Karpas-422 (cell line): Measurements from ENCODE around the gene NLRP6. TPM values are rescaled to one million over a fixed set of nuclear protein-coding genes. Genes with fewer than 3 reads are reported as not detected.
"Not testable (repeated sequence)": the region's sequence is repeated elsewhere in the genome, so short reads cannot be mapped to it uniquely, and the experiment has no call there.

Experiments
- DNase-seq: peaks from one replicate; pipeline ENCODE4 v3.0.0-alpha.2; 2015
- H2AFZ ChIP-seq: fragments of 200-600 bp; sonication (generic); 2 replicates; pipeline ENCODE4 v1.6.1; 2014; ENCODE audit warnings: antibody characterized with exemption, low read length, mixed read lengths
- H3K27ac ChIP-seq: fragments of 200-600 bp; sonication (generic); 2 replicates; pipeline ENCODE4 v1.5.1; 2014; ENCODE audit warnings: mild to moderate bottlenecking, low read length, moderate library complexity
- H3K27me3 ChIP-seq: fragments of 200-600 bp; sonication (generic); 2 replicates; pipeline ENCODE4 v1.6.1; 2014; ENCODE audit warnings: low read length, mixed read lengths
- H3K36me3 ChIP-seq: fragments of 200-600 bp; sonication (generic); 2 replicates; pipeline ENCODE4 v1.6.1; 2014; ENCODE audit warnings: low read length, mixed read lengths; ENCODE audit not compliant: insufficient read depth
- H3K4me1 ChIP-seq: fragments of 200-600 bp; sonication (generic); 2 replicates; pipeline ENCODE4 v1.6.1; 2014; ENCODE audit warnings: mild to moderate bottlenecking, low read length, mixed read lengths
- H3K4me2 ChIP-seq: fragments of 200-600 bp; sonication (generic); 2 replicates; pipeline ENCODE4 v1.6.1; 2014; ENCODE audit warnings: low read length, low read depth, mild to moderate bottlenecking; ENCODE audit not compliant: poor library complexity, severe bottlenecking
- H3K4me3 ChIP-seq: fragments of 200-600 bp; sonication (generic); 2 replicates; pipeline ENCODE4 v1.5.1; 2014; ENCODE audit warnings: mild to moderate bottlenecking, antibody characterized with exemption, low read length, mixed read lengths
- H3K79me2 ChIP-seq: fragments of 200-600 bp; sonication (generic); 2 replicates; pipeline ENCODE4 v1.6.1; 2014; ENCODE audit warnings: mild to moderate bottlenecking, low read length, mixed read lengths
- H3K9ac ChIP-seq: fragments of 200-600 bp; sonication (generic); 2 replicates; pipeline ENCODE4 v1.6.0; 2014; ENCODE audit warnings: low read length
- H3K9me2 ChIP-seq: fragments of 200-600 bp; sonication (generic), shearing (Covaris generic); replicated peaks from 2 replicates; pipeline ENCODE4 v1.6.0; 2014; ENCODE audit warnings: mild to moderate bottlenecking, low read length, moderate library complexity; ENCODE audit not compliant: insufficient read depth
- H3K9me3 ChIP-seq: fragments of 300-700, 200-600 bp; sonication (generic); 2 replicates; pipeline ENCODE4 v1.6.1; 2014; ENCODE audit warnings: low read length, mixed read lengths
- H4K20me1 ChIP-seq: fragments of 200-600 bp; sonication (generic); 2 replicates; pipeline ENCODE4 v1.6.1; 2014; ENCODE audit warnings: mild to moderate bottlenecking, antibody characterized with exemption, low read length, low read depth; ENCODE audit not compliant: insufficient read depth
- total RNA-seq: library from RNA; depleted of rRNA; stranded (reverse); fragments of >200 nt; shearing (Covaris generic); gene quantifications from 2 replicates; pipeline ENCODE4 v1.2.3, GENCODE V29; 2014; ENCODE audit warnings: low replicate concordance

Gene NLRP6
- total RNA-seq, 1 experiment from 2014 or later: not detected

DNA sequence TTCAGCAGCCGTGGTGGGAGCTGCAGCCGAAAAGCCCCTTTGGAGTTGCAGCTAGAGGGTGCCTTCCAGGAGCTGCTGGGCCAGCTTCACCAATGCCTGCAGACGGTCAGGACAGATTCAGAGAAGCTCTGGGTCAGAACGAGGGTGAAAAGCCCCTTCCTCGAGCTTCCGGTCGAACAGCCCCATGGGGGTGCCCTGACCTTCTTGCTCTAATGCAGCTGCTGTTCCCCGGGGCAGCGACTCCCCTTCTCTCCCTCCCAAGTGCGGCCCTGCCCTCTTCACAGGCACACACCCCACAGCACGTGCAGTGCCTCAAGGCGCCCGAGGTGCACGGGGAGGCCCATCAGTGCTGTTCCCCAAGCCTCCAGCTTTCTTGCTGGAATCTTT lies 52.1 kb downstream of the NLRP6 start:
- no peak overlapping the region for H3K9ac ChIP-seq
- no peaks in the 10 kb centered on the region for H3K27me3 ChIP-seq
- H3K4me1 ChIP-seq: peaks cover 12% of the 10 kb centered on the region
- H3K4me2 ChIP-seq: no peak overlapping the region
- no peak for DNase-seq
- no peaks in the 10 kb centered on the region for H3K36me3 ChIP-seq
- no peaks in the 10 kb centered on the region for H4K20me1 ChIP-seq
- no peaks in the 10 kb centered on the region for H3K9me2 ChIP-seq
- H3K4me3 ChIP-seq: no peak overlapping the region
- no peak overlapping the region for H3K27ac ChIP-seq
- H3K9me3 ChIP-seq: no peaks in the 10 kb centered on the region
- H3K79me2 ChIP-seq: no peaks in the 10 kb centered on the region
- H2AFZ ChIP-seq: no peak overlapping the region

- Histone ChIP-seq H3K4me3 (no peak overlapping the region), H3K27ac (no peak overlapping the region), H3K4me2 (no peak overlapping the region), H3K4me1 (peaks cover 12% of the 10 kb centered on the region), H3K9me2 (no peaks in the 10 kb centered on the region), H3K9ac (no peak overlapping the region), H3K27me3 (no peaks in the 10 kb centered on the region), H4K20me1 (no peaks in the 10 kb centered on the region), H3K36me3 (no peaks in the 10 kb centered on the region), H3K9me3 (no peaks in the 10 kb centered on the region), H2AFZ (no peak overlapping the region), H3K79me2 (no peaks in the 10 kb centered on the region)
- no peak for DNase-seq
Measured at GRCh38 chr11:330694-331357, 52.6 kb downstream of the NLRP6 start.

DNA sequence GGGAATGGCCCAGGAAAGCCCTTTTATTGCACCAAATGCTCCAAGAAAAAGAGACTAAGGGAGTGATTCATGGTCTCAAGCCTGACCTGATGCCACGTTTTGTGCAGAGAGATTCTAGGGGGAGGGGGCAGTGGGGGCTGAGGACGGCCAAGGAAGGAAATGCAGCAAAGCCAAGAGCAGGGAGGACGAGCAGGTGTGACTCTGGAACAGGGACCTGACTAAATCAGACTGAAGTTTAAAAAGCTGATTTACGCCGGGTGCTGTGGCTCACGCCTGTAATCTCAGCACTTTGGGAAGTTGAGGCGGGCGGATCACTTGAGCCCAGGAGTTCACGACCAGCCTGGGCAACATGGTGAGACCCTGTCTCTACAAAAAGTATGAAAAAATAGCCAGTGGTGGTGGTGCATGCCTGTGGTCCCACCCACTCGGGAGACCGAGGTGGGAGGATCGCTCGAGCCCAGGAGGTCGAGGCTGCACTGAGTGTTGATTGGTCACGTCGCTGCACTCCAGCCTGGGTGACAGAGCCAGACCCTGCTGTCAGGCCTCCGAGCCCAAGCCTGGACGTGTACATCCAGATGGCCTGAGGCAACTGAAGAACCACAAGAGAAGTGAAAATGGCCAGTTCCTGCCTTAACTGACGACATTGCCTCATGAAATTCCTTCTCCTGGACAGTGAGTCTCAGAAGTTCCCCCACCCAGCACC lies 53.3 kb downstream of the NLRP6 start:
- Histone ChIP-seq H3K27me3 (no peaks in the 10 kb centered on the region), H4K20me1 (no peaks in the 10 kb centered on the region), H3K36me3 (no peaks in the 10 kb centered on the region), H3K9ac (no peak overlapping the region), H3K4me3 (no peak overlapping the region), H3K4me1 (peaks cover 11% of the 10 kb centered on the region), H3K27ac (no peak overlapping the region), H3K9me2 (no peaks in the 10 kb centered on the region), H3K9me3 (no peaks in the 10 kb centered on the region), H2AFZ (no peak overlapping the region), H3K79me2 (no peaks in the 10 kb centered on the region), H3K4me2 (no peak overlapping the region)
- DNase-seq: no peak

DNA sequence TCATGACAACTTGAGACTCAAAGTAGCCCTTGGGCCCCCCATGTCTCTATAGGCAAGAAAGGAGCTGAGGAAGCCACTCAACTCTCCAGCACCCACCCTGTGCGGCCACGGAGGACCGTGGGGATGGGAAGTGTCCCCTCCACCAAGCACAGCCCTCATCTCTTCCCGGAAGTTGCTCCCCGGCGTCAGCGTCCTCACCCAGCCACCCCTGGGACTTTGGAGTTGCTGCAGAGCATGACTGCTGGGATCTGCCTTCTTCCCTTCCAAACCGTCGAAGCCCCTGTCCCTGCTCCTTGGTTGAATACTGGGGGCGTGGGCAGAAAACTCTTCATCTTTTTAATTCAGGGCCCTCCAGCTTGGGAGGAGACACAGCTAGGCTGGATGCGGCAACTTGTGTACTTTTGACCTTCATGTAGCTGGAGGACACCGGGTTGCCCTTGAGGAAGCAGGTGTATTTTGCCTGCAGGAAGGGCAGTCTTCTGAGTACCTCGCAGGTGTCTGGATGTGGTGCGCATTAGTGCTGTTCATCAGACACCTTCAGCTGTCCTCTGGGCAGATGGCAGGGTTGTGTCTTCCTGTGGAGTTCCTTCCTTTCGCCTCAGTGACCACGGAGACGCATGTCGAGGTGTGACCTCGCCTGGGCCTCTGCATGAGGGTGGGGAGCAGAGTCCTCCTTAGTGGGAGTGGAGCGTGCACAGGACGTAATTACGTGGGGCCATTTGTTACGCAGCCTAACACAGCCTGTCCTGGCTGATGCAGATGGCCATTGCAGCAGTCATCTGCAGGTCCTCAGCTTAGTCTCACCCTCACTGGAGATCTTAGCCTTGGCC lies 54.7 kb downstream of the NLRP6 start:
- Histone ChIP-seq H3K79me2 (no peaks in the 10 kb centered on the region), H3K4me1 (no peaks in the 10 kb centered on the region), H3K9me2 (no peaks in the 10 kb centered on the region), H3K27ac (no peak overlapping the region), H2AFZ (no peak overlapping the region), H4K20me1 (no peaks in the 10 kb centered on the region), H3K9ac (no peak overlapping the region), H3K9me3 (no peaks in the 10 kb centered on the region), H3K4me2 (no peak overlapping the region), H3K36me3 (no peaks in the 10 kb centered on the region), H3K4me3 (no peak overlapping the region), H3K27me3 (no peaks in the 10 kb centered on the region)
- DNase-seq: no peak

GRCh38 chr11:333616-334263 lies 55.5 kb downstream of the NLRP6 start:
- H3K4me1 ChIP-seq, H3K9me2 ChIP-seq, DNase-seq, H3K27ac ChIP-seq, H3K9me3 ChIP-seq, H3K27me3 ChIP-seq, H2AFZ ChIP-seq, H3K79me2 ChIP-seq, H3K4me3 ChIP-seq, H4K20me1 ChIP-seq, H3K4me2 ChIP-seq, H3K9ac ChIP-seq, H3K36me3 ChIP-seq: not testable (repeated sequence)

DNA sequence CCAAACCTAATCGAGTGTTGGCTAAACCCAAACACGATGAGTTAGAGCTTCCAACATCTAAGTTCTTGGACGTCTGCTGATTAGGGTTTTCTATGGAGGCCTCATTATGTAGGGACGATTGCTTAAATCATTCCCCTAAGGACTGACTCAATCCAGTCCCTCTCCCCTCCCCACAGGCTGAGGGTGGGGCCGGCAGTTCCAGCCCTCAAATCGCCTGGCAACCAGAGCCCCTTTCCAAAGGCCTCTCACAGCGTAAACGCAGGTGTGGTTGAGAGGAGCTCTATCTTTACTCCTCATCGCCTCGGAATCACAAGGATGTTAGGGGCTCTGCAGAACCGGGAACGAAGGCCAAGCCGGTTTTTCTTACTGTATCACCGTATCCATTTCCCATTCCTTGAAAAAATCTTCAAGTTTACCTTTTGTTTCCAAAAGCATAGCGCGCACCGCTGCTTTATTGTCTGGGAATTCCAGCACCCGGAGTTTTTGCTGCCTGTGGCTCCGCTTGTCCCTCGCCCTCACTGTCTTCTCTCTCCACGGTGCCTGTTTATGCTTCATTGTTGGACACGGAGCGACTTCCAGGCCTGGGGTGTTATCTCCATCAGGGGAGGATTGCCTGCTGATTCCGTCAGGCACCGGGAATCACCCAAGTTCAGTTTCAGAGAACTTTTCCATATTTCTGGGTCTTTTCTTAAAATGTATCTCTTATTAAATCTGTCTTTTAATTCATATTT lies 56.2 kb downstream of the NLRP6 start:
- Histone ChIP-seq H2AFZ (no peak overlapping the region), H4K20me1 (no peaks in the 10 kb centered on the region), H3K4me1 (no peaks in the 10 kb centered on the region), H3K36me3 (no peaks in the 10 kb centered on the region), H3K79me2 (no peaks in the 10 kb centered on the region), H3K27ac (no peak overlapping the region), H3K9me3 (no peaks in the 10 kb centered on the region), H3K4me3 (no peak overlapping the region), H3K27me3 (no peaks in the 10 kb centered on the region), H3K4me2 (no peak overlapping the region), H3K9me2 (no peaks in the 10 kb centered on the region), H3K9ac (no peak overlapping the region)
- DNase-seq: no peak
